H1 (cell line): ENCODE measurements around the gene ADGRL3. TPM values are rescaled to one million over a fixed set of nuclear protein-coding genes. Genes with fewer than 3 reads are reported as not detected.

Experiments used
- CTCF ChIA-PET: fragments of 300-600 bp; sonication (Branson Sonifier 250); formaldehyde crosslinking; loops from one replicate; lab custom pipeline; 2021; ENCODE audit not compliant: partially characterized antibody; lab: Charles Lee
- POLR2A ChIA-PET: fragments of 300-600 bp; sonication (Branson Sonifier 250); formaldehyde crosslinking; loops from one replicate; lab custom pipeline; 2021; ENCODE audit warnings: inconsistent platforms; ENCODE audit not compliant: partially characterized antibody; lab: Charles Lee
- DNase-seq, 2 experiments: peaks; one replicate each; pipeline versions ENCODE4 v3.0.0 to v3.0.0-alpha.2; 2010 to 2022; ENCODE audit warnings: low spot score in 2 of 2, low read depth in 1 of 2, mixed read lengths in 1 of 2
- FAIRE-seq: peaks from 2 replicates; lab custom pipeline; 2011; peaks lifted over from hg19 to GRCh38; lab: Jason Lieb, UNC
- H2AFZ ChIP-seq: 2 replicates; pipeline ENCODE4 v1.8.1; 2012; ENCODE audit warnings: low read length, inconsistent platforms
- H2AK5ac ChIP-seq: 2 replicates; pipeline ENCODE4 v1.6.1; 2013; ENCODE audit warnings: low read depth, low read length
- H2BK120ac ChIP-seq: replicated peaks from 2 replicates; pipeline ENCODE3; 2013; ENCODE audit warnings: low read depth, low read length, inconsistent platforms
- H2BK12ac ChIP-seq: 2 replicates; pipeline ENCODE4 v1.6.1; 2013; ENCODE audit warnings: low read depth, low read length
- H2BK15ac ChIP-seq: 2 replicates; pipeline ENCODE4 v1.6.1; 2013; ENCODE audit warnings: low read length
- H2BK20ac ChIP-seq: 2 replicates; pipeline ENCODE4 v1.6.1; 2013; ENCODE audit warnings: low read length
- H2BK5ac ChIP-seq: 2 replicates; pipeline ENCODE4 v1.6.1; 2013; ENCODE audit warnings: low read depth, low read length
- H3K14ac ChIP-seq: 2 replicates; pipeline ENCODE4 v1.6.1; 2013; ENCODE audit warnings: inconsistent platforms; ENCODE audit not compliant: insufficient read length
- H3K18ac ChIP-seq: 2 replicates; pipeline ENCODE4 v1.6.1; 2013; ENCODE audit warnings: low read length; ENCODE audit errors: extremely low read depth
- H3K23ac ChIP-seq: 2 replicates; pipeline ENCODE4 v1.6.1; 2013; ENCODE audit warnings: inconsistent platforms; ENCODE audit not compliant: insufficient read length
- H3K23me2 ChIP-seq: 2 replicates; pipeline ENCODE4 v1.6.1; 2013; ENCODE audit warnings: low read depth, low read length
- H3K27ac ChIP-seq: 2 replicates; pipeline ENCODE4 v1.6.1; 2011; ENCODE audit warnings: low read depth, low read length, inconsistent platforms
- H3K27me3 ChIP-seq, 4 experiments: replicated peaks in 1 of 4; 1 replicate in 1 of 4; 2 replicates in 3 of 4; pipeline versions ENCODE4 v1.6.1 to v1.8.1; 2011 to 2013; ENCODE audit warnings: low read length in 3 of 4, mild to moderate bottlenecking in 3 of 4, inconsistent platforms in 2 of 4, mixed read lengths in 2 of 4, moderate library complexity in 1 of 4; ENCODE audit not compliant: control insufficient read depth in 3 of 4, insufficient read depth in 3 of 4; ENCODE audit errors: extremely low read depth in 1 of 4
- H3K36me3 ChIP-seq, 4 experiments: 2 replicates each; pipeline versions ENCODE4 v1.6.1 to v1.8.1; 2011 to 2013; ENCODE audit warnings: mild to moderate bottlenecking in 4 of 4, low read length in 3 of 4, moderate library complexity in 2 of 4, control low read depth in 1 of 4, inconsistent platforms in 1 of 4; ENCODE audit not compliant: insufficient read depth in 4 of 4, control insufficient read depth in 2 of 4
- H3K4ac ChIP-seq: replicated peaks from 2 replicates; pipeline ENCODE3; 2013; ENCODE audit warnings: low read length, low read depth, mixed read lengths, inconsistent platforms; ENCODE audit not compliant: insufficient read length
- H3K4me1 ChIP-seq, 4 experiments: replicated peaks in 1 of 4; 1 replicate in 1 of 4; 2 replicates in 3 of 4; pipeline versions ENCODE4 v1.6.1 to v1.8.1; 2011 to 2013; ENCODE audit warnings: low read length in 3 of 4, inconsistent platforms in 2 of 4, mixed read lengths in 1 of 4; ENCODE audit not compliant: insufficient read depth in 4 of 4, control insufficient read depth in 3 of 4
- H3K4me2 ChIP-seq, 2 experiments: 2 replicates each; pipeline versions ENCODE4 v1.6.1 to v1.8.1; 2011 to 2013; ENCODE audit warnings: low read depth in 2 of 2, low read length in 2 of 2, control low read depth in 1 of 2, inconsistent platforms in 1 of 2, mild to moderate bottlenecking in 1 of 2; ENCODE audit not compliant: insufficient read depth in 1 of 2
- H3K4me3 ChIP-seq, 4 experiments: fragments of 200-600, 300-600 bp in 1 of 4; sonication (generic), shearing (Covaris generic), sonication (Bioruptor Twin) in 1 of 4; 2 replicates each; pipeline versions ENCODE4 v1.5.1 to v1.8.1; 2011 to 2016; ENCODE audit warnings: low read length in 4 of 4, low read depth in 3 of 4, control low read depth in 2 of 4, inconsistent platforms in 2 of 4, mild to moderate bottlenecking in 2 of 4, mixed read lengths in 1 of 4, moderate library complexity in 1 of 4; ENCODE audit not compliant: insufficient read depth in 2 of 4; ENCODE audit errors: extremely low read depth in 1 of 4
- H3K56ac ChIP-seq: replicated peaks from 2 replicates; pipeline ENCODE3; 2013; ENCODE audit warnings: low read depth, mild to moderate bottlenecking, mixed read lengths, low read length, inconsistent platforms; ENCODE audit not compliant: insufficient read length
- H3K79me1 ChIP-seq: 2 replicates; pipeline ENCODE4 v1.6.1; 2013; ENCODE audit warnings: low read depth, low read length, control low read depth
- H3K79me2 ChIP-seq, 2 experiments: 2 replicates each; pipeline versions ENCODE4 v1.6.1 to v1.8.1; 2012 to 2013; ENCODE audit warnings: low read length in 2 of 2, mild to moderate bottlenecking in 2 of 2, inconsistent platforms in 1 of 2; ENCODE audit not compliant: insufficient read depth in 2 of 2, control insufficient read depth in 1 of 2
- H3K9ac ChIP-seq, 4 experiments: replicated peaks in 1 of 4; 1 replicate in 1 of 4; 2 replicates in 3 of 4; pipeline versions ENCODE4 v1.6.1 to v1.8.1; 2011 to 2013; ENCODE audit warnings: low read depth in 3 of 4, low read length in 3 of 4, control low read depth in 2 of 4, mild to moderate bottlenecking in 2 of 4, moderate library complexity in 2 of 4, inconsistent platforms in 1 of 4; ENCODE audit errors: extremely low read depth in 1 of 4
- H3K9me3 ChIP-seq, 2 experiments: 2 replicates each; pipeline versions ENCODE4 v1.6.1 to v1.8.1; 2012 to 2013; ENCODE audit warnings: mild to moderate bottlenecking in 2 of 2, moderate library complexity in 2 of 2, control low read depth in 1 of 2, inconsistent platforms in 1 of 2, low read depth in 1 of 2, low read length in 1 of 2, mixed read lengths in 1 of 2; ENCODE audit not compliant: insufficient read depth in 2 of 2
- H4K20me1 ChIP-seq, 2 experiments: replicated peaks in 1 of 2; 2 replicates each; pipeline versions ENCODE3 to v1.8.1; 2011 to 2013; ENCODE audit warnings: inconsistent platforms in 2 of 2, low read length in 2 of 2, mild to moderate bottlenecking in 1 of 2; ENCODE audit not compliant: insufficient read depth in 2 of 2, control insufficient read depth in 1 of 2
- H4K5ac ChIP-seq: 2 replicates; pipeline ENCODE4 v1.6.1; 2013; ENCODE audit warnings: low read length, low read depth, mixed read lengths, inconsistent platforms; ENCODE audit not compliant: insufficient read length
- H4K8ac ChIP-seq: 2 replicates; pipeline ENCODE4 v1.8.0; 2013; ENCODE audit warnings: mild to moderate bottlenecking, moderate library complexity, low read length, inconsistent platforms; ENCODE audit not compliant: insufficient read depth; ENCODE audit errors: extremely low read depth
- H4K91ac ChIP-seq: replicated peaks from 2 replicates; pipeline ENCODE3; 2013; ENCODE audit warnings: low read length, mixed read lengths, inconsistent platforms; ENCODE audit not compliant: insufficient read length
- ATF3 ChIP-seq: IDR thresholded peaks from 2 replicates; pipeline ENCODE4 v1.6.1; 2011; ENCODE audit warnings: low read depth, mild to moderate bottlenecking, low read length; ENCODE audit not compliant: insufficient read depth
- E2F6 ChIP-seq: IDR thresholded peaks from 2 replicates; pipeline ENCODE4 v1.6.1; 2012; ENCODE audit warnings: inconsistent platforms
- KDM5A ChIP-seq: fragments of 200-600 bp; IDR thresholded peaks from 2 replicates; pipeline ENCODE4 v1.7.1; 2012; ENCODE audit warnings: mild to moderate bottlenecking, low read length, inconsistent platforms, mixed read lengths
- NANOG ChIP-seq: IDR thresholded peaks from 2 replicates; pipeline ENCODE4 v1.6.1; 2011; ENCODE audit warnings: low read length, low read depth, mild to moderate bottlenecking, inconsistent platforms; ENCODE audit not compliant: insufficient read depth, poor library complexity, severe bottlenecking
- PHF8 ChIP-seq: fragments of 200-600 bp; sonication (generic); conservative IDR thresholded peaks from 2 replicates; pipeline ENCODE4 v1.7.1; 2012; ENCODE audit warnings: low read depth, mild to moderate bottlenecking, inconsistent platforms, low read length, moderate library complexity
- RBBP5 ChIP-seq: IDR thresholded peaks from 2 replicates; pipeline ENCODE4 v1.7.1; 2012; ENCODE audit warnings: low read depth, mild to moderate bottlenecking, inconsistent platforms, low read length, moderate library complexity, borderline replicate concordance
- SRF ChIP-seq: IDR thresholded peaks from 2 replicates; pipeline ENCODE4 v1.6.1; 2011; ENCODE audit warnings: mild to moderate bottlenecking, low read depth, low read length, moderate library complexity
- TAF7 ChIP-seq: optimal IDR thresholded peaks from 2 replicates; pipeline ENCODE3; 2011; ENCODE audit warnings: low read depth, mild to moderate bottlenecking, inconsistent platforms, low read length, moderate library complexity, borderline replicate concordance
- TBP ChIP-seq: IDR thresholded peaks from 2 replicates; pipeline ENCODE4 v1.6.1; 2011; ENCODE audit warnings: low read depth, low read length, improper control_type of control experiment
- TEAD4 ChIP-seq: IDR thresholded peaks from 2 replicates; pipeline ENCODE4 v1.6.1; 2012; ENCODE audit warnings: low read depth, low read length, inconsistent platforms, mixed read lengths
- ZNF274 ChIP-seq: IDR thresholded peaks from 2 replicates; pipeline ENCODE4 v1.7.0; 2012; ENCODE audit warnings: low read length, borderline replicate concordance; ENCODE audit errors: extremely low read depth
- WGBS, 2 experiments: shearing (Covaris generic) in 1 of 2; methylation state at CpG; one replicate each; pipeline versions ENCODE4 v1.1.6 to v1.1.7; 2013 to 2015; ENCODE audit warnings: low lambda C conversion rate in 2 of 2, mixed read lengths in 2 of 2, inconsistent platforms in 1 of 2, low coverage in 1 of 2, missing lambda C conversion rate in 1 of 2; ENCODE audit not compliant: insufficient replicate concordance in 2 of 2, insufficient coverage in 1 of 2, insufficient read length in 1 of 2; ENCODE audit errors: extremely low coverage in 1 of 2, missing lambda C conversion rate in 1 of 2; 5-methylcytosine and 5-hydroxymethylcytosine counted together
- polyA plus RNA-seq, 7 experiments: library from polyadenylated mRNA; depleted of rRNA in 3 of 7; stranded (reverse) in 5 of 7; unstranded in 2 of 7; fragments of >200 nt in 5 of 7; fragments of 200-250 nt in 2 of 7; gene quantifications; 1 replicate in 5 of 7; 2 replicates in 1 of 7; 4 replicates in 1 of 7; pipeline versions ENCODE4 v1.2.1 to v1.2.3, GENCODE V29; 2011 to 2013; ENCODE audit warnings: missing spikeins in 2 of 7, mixed read lengths in 2 of 7
- total RNA-seq: library from RNA; stranded (reverse); fragmentation: NEBNext Ultra II Directional; extraction: Animal tissue kit (Norgen Biotek cat#: 25700); gene quantifications from 2 replicates; pipeline ENCODE4 v1.2.1, GENCODE V29; 2021

Gene ADGRL3
- total and polyA plus RNA-seq, 2 of the 8 experiments (the other 6 are each of a cell fraction or from before 2014, with no cell fraction given) = 6.6 to 13.0 TPM

GRCh38 chr4:61447918-61448317 is 247.8 kb downstream of the ADGRL3 start:
- Histone ChIP-seq H3K4ac (no peak overlapping the region), H3K23me2 (no peaks in the 10 kb centered on the region), H4K5ac (no peak overlapping the region), H3K27ac (no peak overlapping the region), H3K18ac (no peak overlapping the region), H2BK12ac (no peak overlapping the region), H2BK5ac (no peak overlapping the region), H3K4me1 (peaks cover 0 to 3% (median 0%) of the 10 kb centered on the region in 4 experiments; a peak in 1 of 7 replicates), H2BK120ac (no peak overlapping the region), H3K79me2 (no peaks in the 10 kb centered on the region), H3K9ac (no peak overlapping the region), H2BK15ac (no peak overlapping the region), H3K9me3 (no peaks in the 10 kb centered on the region), H3K23ac (no peak overlapping the region), H3K27me3 (no peaks in the 10 kb centered on the region), H3K36me3 (no peaks in the 10 kb centered on the region), H3K79me1 (no peaks in the 10 kb centered on the region), H3K4me3 (no peak overlapping the region), H2BK20ac (no peak overlapping the region), H3K14ac (no peak overlapping the region), H4K20me1 (no peaks in the 10 kb centered on the region), H2AK5ac (no peak overlapping the region), H4K8ac (no peak overlapping the region), H3K4me2 (no peak overlapping the region), H3K56ac (no peak overlapping the region), H4K91ac (no peak overlapping the region), H2AFZ (no peak overlapping the region)
- WGBS, 2 experiments = 100% methylated on average over 1 of the region's 1 CpG; no CpG with 5 or more reads in 1 of the 2 experiments
- CTCF ChIA-PET = no interaction called here
- FAIRE-seq = no peak
- POLR2A ChIA-PET = no interaction called here
- DNase-seq = no peak
- TF ChIP-seq RBBP5 (no peak), NANOG (no peak), TBP (no peak), SRF (no peak), PHF8 (no peak), KDM5A (no peak), ATF3 (no peak), E2F6 (no peak), TAF7 (no peak), TEAD4 (no peak), ZNF274 (no peak)
